Hematopoietic multipotent progenitor cell (in vitro differentiated cells): ENCODE results near the gene NCAPG2. TPM values are rescaled to one million over a fixed set of nuclear protein-coding genes. Genes with fewer than 3 reads are reported as not detected.
"Not testable (repeated sequence)": the region's sequence is repeated elsewhere in the genome, so short reads cannot be mapped to it uniquely, and the experiment has no call there.

Experiments used
- DNase-seq, 3 donors: peaks; one replicate each; pipeline ENCODE4 v3.0.0-alpha.2; 2011 to 2015; ENCODE audit warnings: low read depth in 2 of 3, low spot score in 2 of 3
- total RNA-seq: library from RNA; depleted of rRNA; stranded (reverse); fragments of >200 nt; gene quantifications from one replicate; pipeline ENCODE4 v1.2.3, GENCODE V29; 2012

The NCAPG2 gene
- total RNA-seq, 1 donor = 6.7 TPM

- peak in 2 of 3 donors; percentile 17 to 42 for DNase-seq
Observed at GRCh38 chr7:158646766-158647474, 57.7 kb downstream of the NCAPG2 start.

GRCh38 chr7:158645842-158646241, 58.8 kb downstream of the NCAPG2 start:
- DNase-seq = no peak

GRCh38 chr7:158642149-158642548, 62.5 kb downstream of the NCAPG2 start:
- no peak for DNase-seq

GRCh38 chr7:158638001-158638400, 66.6 kb downstream of the NCAPG2 start:
- no peak for DNase-seq

GRCh38 chr7:158633055-158633956, 71.3 kb downstream of the NCAPG2 start:
- no peak for DNase-seq

- DNase-seq = no peak
Observed at GRCh38 chr7:158631574-158632195, 72.9 kb downstream of the NCAPG2 start.

GRCh38 chr7:158626289-158626688, 78.3 kb downstream of the NCAPG2 start:
- not testable (repeated sequence) for DNase-seq

- DNase-seq = no peak
Observed at GRCh38 chr7:158623241-158623640, 81.4 kb downstream of the NCAPG2 start.

- no peak for DNase-seq
Observed at GRCh38 chr7:158620839-158621441, 83.7 kb downstream of the NCAPG2 start.

- DNase-seq = no peak
Observed at GRCh38 chr7:158620418-158620817, 84.2 kb downstream of the NCAPG2 start.

GRCh38 chr7:158618745-158619140, 85.9 kb downstream of the NCAPG2 start:
- DNase-seq = no peak

- DNase-seq = no peak
Observed at GRCh38 chr7:158617737-158618128, 86.9 kb downstream of the NCAPG2 start.

GRCh38 chr7:158616050-158616449, 88.6 kb downstream of the NCAPG2 start:
- DNase-seq = no peak

GRCh38 chr7:158614700-158615099, 89.9 kb downstream of the NCAPG2 start:
- DNase-seq = no peak

GRCh38 chr7:158613481-158613880, 91.1 kb downstream of the NCAPG2 start:
- no peak for DNase-seq

GRCh38 chr7:158612546-158612945, 92.1 kb downstream of the NCAPG2 start:
- no peak for DNase-seq

- peak in 1 of 3 donors; percentile 32 for DNase-seq
Observed at GRCh38 chr7:158611541-158611940, 93.1 kb downstream of the NCAPG2 start.

- DNase-seq = peak in 1 of 3 donors; percentile 48
Observed at GRCh38 chr7:158609313-158609974, 95.2 kb downstream of the NCAPG2 start.

- no peak for DNase-seq
Observed at GRCh38 chr7:158607563-158607962, 97.0 kb downstream of the NCAPG2 start.

GRCh38 chr7:158606671-158607424, 97.8 kb downstream of the NCAPG2 start:
- no peak for DNase-seq
